KMS-11 (cell line): ENCODE results near the gene METTL22.

Experiments used
- H2AFZ ChIP-seq: fragments of 200-600 bp; sonication (generic); 2 replicates; pipeline ENCODE4 v1.6.1; 2016; ENCODE audit warnings: antibody characterized with exemption, mixed run types, low read depth
- H3K27ac ChIP-seq: fragments of 200-600 bp; sonication (generic); 2 replicates; pipeline ENCODE4 v1.6.1; 2016; ENCODE audit warnings: mild to moderate bottlenecking, mixed run types
- H3K27me3 ChIP-seq: fragments of 200-600 bp; sonication (generic); 2 replicates; pipeline ENCODE4 v1.6.1; 2017; ENCODE audit warnings: mild to moderate bottlenecking, low read depth, mixed run types, moderate library complexity; ENCODE audit not compliant: insufficient read depth
- H3K36me3 ChIP-seq: fragments of 200-600 bp; sonication (generic); 2 replicates; pipeline ENCODE4 v1.6.1; 2017; ENCODE audit warnings: mild to moderate bottlenecking, mixed run types; ENCODE audit not compliant: insufficient read depth
- H3K4me1 ChIP-seq: fragments of 200-600 bp; sonication (generic); 2 replicates; pipeline ENCODE4 v1.6.1; 2016; ENCODE audit warnings: mild to moderate bottlenecking, low read depth, mixed run types; ENCODE audit not compliant: poor library complexity, severe bottlenecking
- H3K4me2 ChIP-seq: fragments of 200-600 bp; sonication (generic); 2 replicates; pipeline ENCODE4 v1.7.0; 2016; ENCODE audit warnings: mild to moderate bottlenecking, mixed run types
- H3K4me3 ChIP-seq: fragments of 200-600 bp; sonication (generic); IDR thresholded peaks from 2 replicates; pipeline ENCODE4 v1.6.1; 2017; ENCODE audit warnings: low read depth, low read length, mixed read lengths; ENCODE audit not compliant: insufficient read depth
- H3K79me2 ChIP-seq: fragments of 200-600 bp; sonication (generic); 2 replicates; pipeline ENCODE4 v1.6.1; 2016; ENCODE audit warnings: low read depth, mixed run types; ENCODE audit not compliant: insufficient read depth
- H3K9ac ChIP-seq: fragments of 200-600 bp; sonication (generic); 2 replicates; pipeline ENCODE4 v1.6.1; 2016; ENCODE audit warnings: mild to moderate bottlenecking, mixed run types
- H4K20me1 ChIP-seq: fragments of 200-600 bp; sonication (generic); 2 replicates; pipeline ENCODE4 v1.6.1; 2016; ENCODE audit warnings: mild to moderate bottlenecking, mixed run types; ENCODE audit not compliant: insufficient read depth
- TF ChIP-seq, protein P1 (sequence below): fragments of 200-600 bp; sonication (generic); conservative IDR thresholded peaks from 2 replicates; pipeline ENCODE4 v1.6.1; 2017; ENCODE audit warnings: low read depth, mild to moderate bottlenecking, antibody characterized with exemption, low read length, moderate library complexity, mixed read lengths

METTL22 gene

DNA sequence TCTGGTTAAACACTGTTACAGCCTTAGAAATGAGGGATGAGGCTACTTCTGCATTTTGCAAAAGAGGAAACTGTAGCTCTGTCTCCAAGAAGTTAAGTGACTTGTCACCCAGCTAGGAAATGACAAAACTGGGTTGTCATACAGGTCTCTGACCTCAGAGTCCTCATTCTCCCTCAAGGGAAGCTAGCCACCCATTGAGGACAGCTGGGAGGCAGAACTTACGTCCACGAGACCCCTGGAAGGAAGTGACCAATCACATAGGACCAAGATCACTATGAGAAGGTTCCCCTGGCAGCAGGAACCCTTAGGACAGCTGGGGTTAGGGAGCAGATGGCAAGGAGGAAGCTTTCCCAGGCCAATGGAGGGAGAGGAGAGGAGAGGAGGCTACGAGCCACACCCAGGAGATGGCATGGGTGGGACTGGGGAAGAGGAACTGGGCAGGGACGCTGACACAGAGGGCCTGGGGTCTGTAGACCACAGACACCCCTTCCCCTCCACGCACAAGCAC, 11.2 kb downstream of the METTL22 start:
- H3K27ac ChIP-seq = no peak overlapping the region
- no peak overlapping the region for H3K4me2 ChIP-seq

DNA sequence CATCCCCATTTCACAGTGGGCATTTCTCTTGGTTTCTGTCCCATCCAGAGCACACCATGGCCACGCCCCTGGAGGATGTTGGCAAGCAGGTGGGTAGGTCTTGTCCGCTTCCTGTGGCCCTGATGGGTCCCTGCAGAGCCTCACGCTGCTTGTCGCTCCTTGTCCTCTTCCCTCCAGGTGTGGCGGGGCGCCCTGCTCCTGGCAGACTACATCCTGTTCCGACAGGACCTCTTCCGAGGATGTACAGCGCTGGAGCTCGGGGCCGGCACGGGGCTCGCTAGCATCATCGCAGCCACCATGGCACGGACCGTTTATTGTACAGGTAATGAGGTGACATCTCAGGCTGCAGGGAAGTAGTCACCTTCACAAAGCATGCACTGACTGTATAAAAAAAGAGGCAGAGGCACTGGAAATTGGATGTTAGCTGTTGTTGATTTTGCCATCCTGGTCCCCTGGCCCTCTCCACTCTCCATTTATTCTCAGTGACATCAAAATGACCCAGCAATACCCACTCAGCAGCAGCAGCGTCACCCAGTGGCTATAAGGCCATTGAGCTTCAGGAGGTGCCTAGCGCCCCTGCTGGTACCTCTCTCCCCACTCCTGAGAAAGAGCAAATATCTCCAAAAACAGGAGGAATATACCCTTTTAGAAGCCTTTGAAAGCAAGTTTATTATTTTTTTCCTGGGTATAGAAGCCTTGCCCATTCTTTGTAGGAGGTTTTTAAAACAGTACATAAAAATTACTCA, 13.7 kb downstream of the METTL22 start:
- H3K27me3 ChIP-seq = no peaks in the 10 kb centered on the region
- H3K27ac ChIP-seq = no peak overlapping the region
- H3K4me2 ChIP-seq = no peak overlapping the region
- TF ChIP-seq, protein P1, sequence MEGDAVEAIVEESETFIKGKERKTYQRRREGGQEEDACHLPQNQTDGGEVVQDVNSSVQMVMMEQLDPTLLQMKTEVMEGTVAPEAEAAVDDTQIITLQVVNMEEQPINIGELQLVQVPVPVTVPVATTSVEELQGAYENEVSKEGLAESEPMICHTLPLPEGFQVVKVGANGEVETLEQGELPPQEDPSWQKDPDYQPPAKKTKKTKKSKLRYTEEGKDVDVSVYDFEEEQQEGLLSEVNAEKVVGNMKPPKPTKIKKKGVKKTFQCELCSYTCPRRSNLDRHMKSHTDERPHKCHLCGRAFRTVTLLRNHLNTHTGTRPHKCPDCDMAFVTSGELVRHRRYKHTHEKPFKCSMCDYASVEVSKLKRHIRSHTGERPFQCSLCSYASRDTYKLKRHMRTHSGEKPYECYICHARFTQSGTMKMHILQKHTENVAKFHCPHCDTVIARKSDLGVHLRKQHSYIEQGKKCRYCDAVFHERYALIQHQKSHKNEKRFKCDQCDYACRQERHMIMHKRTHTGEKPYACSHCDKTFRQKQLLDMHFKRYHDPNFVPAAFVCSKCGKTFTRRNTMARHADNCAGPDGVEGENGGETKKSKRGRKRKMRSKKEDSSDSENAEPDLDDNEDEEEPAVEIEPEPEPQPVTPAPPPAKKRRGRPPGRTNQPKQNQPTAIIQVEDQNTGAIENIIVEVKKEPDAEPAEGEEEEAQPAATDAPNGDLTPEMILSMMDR = 0 out of 2 replicates have a peak, but pooled peaks have one; percentile 17
- H3K4me3 ChIP-seq = no peak overlapping the region
- no peaks in the 10 kb centered on the region for H4K20me1 ChIP-seq
- no peak overlapping the region for H3K9ac ChIP-seq
- no peaks in the 10 kb centered on the region for H3K79me2 ChIP-seq
- H2AFZ ChIP-seq = no peak overlapping the region
- H3K36me3 ChIP-seq = no peaks in the 10 kb centered on the region; the same call in 1 of the 2 replicates
- H3K4me1 ChIP-seq = no peaks in the 10 kb centered on the region

More for the DNA sequence above, 11.2 kb downstream of the METTL22 start:
- H2AFZ ChIP-seq = no peak overlapping the region
- no peak overlapping the region for H3K4me3 ChIP-seq
- H4K20me1 ChIP-seq = no peaks in the 10 kb centered on the region
- no peaks in the 10 kb centered on the region for H3K27me3 ChIP-seq
- H3K4me1 ChIP-seq = no peaks in the 10 kb centered on the region
- peaks cover 8% of the 10 kb centered on the region; the same call in 1 of the 2 replicates for H3K36me3 ChIP-seq
- TF ChIP-seq, protein P1 = no peak
- H3K9ac ChIP-seq = no peak overlapping the region
- H3K79me2 ChIP-seq = no peaks in the 10 kb centered on the region

DNA sequence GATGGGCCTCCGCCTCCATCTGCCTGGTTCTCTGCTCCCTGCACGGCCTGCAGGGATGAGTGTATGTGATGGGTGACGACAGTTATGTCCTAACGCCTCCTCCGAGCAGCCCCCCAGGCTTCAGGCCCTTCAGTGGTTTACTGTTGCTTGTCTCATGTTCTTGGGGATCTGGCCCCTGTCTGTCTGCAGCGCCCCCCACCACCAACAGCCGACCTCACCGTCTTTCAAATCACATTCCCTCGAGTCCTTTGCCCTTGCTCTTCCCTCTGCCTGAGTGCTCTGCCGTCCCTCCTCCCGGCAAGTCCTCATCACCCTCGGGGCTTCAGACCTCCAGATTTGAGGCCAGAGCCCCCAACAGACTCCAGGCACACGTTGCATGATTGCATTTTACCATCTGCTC, 18.2 kb downstream of the METTL22 start:
- Histone ChIP-seq H4K20me1 (no peaks in the 10 kb centered on the region), H3K27ac (no peak overlapping the region), H3K4me2 (no peak overlapping the region), H3K4me3 (no peak overlapping the region), H3K79me2 (no peaks in the 10 kb centered on the region), H3K36me3 (peaks cover 17% of the 10 kb centered on the region; the same call in 1 of the 2 replicates), H3K4me1 (no peaks in the 10 kb centered on the region), H2AFZ (no peak overlapping the region), H3K9ac (no peak overlapping the region), H3K27me3 (no peaks in the 10 kb centered on the region)
- TF ChIP-seq, protein P1 = no peak

DNA sequence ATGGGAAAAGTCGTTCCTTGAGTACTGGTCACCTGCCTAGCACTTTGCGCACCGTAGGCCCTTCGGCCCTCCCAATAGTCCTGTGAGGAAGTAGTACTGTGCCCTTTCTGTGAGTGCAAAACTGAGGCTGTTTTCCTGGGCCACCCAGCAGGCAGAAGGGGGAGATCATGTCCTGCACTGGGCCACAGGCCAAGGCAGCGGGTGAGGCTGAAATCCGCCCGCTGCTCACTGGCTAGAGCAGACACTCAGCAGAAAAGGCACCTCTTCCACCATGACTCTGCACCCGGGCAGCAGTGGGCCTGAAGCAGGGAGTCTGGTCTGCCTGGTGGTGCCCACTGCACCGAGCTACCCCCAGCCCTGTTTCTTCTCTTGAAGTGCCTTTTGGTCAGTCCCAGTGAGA, 20.2 kb downstream of the METTL22 start:
- H4K20me1 ChIP-seq = no peaks in the 10 kb centered on the region
- TF ChIP-seq, protein P1 = no peak

More for the DNA sequence above, 20.2 kb downstream of the METTL22 start:
- H3K4me3 ChIP-seq = no peak overlapping the region
- peaks cover 17% of the 10 kb centered on the region; the same call in 1 of the 2 replicates for H3K36me3 ChIP-seq
- H3K79me2 ChIP-seq = no peaks in the 10 kb centered on the region
- H3K9ac ChIP-seq = no peak overlapping the region
- H2AFZ ChIP-seq = no peak overlapping the region
- no peaks in the 10 kb centered on the region for H3K27me3 ChIP-seq
- H3K4me2 ChIP-seq = no peak overlapping the region
- no peak overlapping the region for H3K27ac ChIP-seq
- no peaks in the 10 kb centered on the region for H3K4me1 ChIP-seq
